ENCODE measurements around the gene CDY2B.
"Not testable (repeated sequence)": the region's sequence is repeated elsewhere in the genome, so short reads cannot be mapped to it uniquely, and the experiment has no call there.

The CDY2B gene

GRCh38 chrY:17880120-17880519 is at the start of gene CDY2B:
Gene CDY2B (minus strand): TSS chrY:17880220. CDS start chrY:17879892, 328 bp downstream.
- not testable (repeated sequence) for DNase-seq

GRCh38 chrY:17908009-17908408 is 28.0 kb upstream of the CDY2B start:
- not testable (repeated sequence) for DNase-seq

- DNase-seq, result not testable (repeated sequence)
Measured at GRCh38 chrY:17907351-17907750, 27.3 kb upstream of the CDY2B start.

DNA sequence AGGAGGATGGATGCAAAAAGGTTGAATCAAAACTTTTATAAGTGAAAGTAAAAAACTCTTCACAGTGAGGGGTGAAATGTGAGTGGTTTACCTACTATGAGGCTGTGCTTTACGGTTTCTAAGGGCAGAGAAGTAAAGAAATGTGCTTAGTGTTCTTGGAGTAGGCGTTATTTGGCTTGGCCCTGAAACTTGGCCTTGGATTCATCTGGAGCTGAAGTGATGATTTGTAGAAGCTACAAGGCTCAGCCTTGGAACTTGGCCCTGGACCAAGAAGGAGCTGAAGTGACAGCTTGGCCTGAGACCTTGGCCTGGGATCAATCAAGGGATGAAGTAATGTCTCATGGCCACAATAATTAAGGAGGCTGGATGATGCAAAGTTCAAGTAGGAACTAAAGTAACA is 1.7 kb upstream of the CDY2B start:
- DNase-seq, result not testable (repeated sequence)

DNA sequence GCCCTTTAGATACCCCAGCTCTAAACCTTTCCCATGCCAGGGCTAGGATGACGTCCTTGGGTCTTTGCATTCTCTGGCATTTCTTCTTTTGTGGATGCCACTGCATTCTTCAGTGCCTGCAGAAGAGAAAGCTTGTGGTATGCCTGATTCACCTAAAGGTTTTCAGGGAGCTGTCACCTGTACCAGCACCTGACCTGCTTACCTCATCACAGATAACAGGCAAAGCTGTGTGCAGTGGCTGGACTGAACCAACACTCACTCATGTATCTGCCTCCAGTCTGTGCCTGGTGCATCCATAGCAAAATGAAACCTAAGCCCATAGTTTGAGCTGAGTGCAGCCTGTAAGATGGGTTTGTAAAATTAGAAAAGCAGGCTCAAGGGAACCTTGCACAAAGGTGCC is 3.3 kb downstream of the CDY2B start:
- DNase-seq, result not testable (repeated sequence)

GRCh38 chrY:17875401-17875800 is 4.6 kb downstream of the CDY2B start:
- not testable (repeated sequence) for DNase-seq

DNA sequence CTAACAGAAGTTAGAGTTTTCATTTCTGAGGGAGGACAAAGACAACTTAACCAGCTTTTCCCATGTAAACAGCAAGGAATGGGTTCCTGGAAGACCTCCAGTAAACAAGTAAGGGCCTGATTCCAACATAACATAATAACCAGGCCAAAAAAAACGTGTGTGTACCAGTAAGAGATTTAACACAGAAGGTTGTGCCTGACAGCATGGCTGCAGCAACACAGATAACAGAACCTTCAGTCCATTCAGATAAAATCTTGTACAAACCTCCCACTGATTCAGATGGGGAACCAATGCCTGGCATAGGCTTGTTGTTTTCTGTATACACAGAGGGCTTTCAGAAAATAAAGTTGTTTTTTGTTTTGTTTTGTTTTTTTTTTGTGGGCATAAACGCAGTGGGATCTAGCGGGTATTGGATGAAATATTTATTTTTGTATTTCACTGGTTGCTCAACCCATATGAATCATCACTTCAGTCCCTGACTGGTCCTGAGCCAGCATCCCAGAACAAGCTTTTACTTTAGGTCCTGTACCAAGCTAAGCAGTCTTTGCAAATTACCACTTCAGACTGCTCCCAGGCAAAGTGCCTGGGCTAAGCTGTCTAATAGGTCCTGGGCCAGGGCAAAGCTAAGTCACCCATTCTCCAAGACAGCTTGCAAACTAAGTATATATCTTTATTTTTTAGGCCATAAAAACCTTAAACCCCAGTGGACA is 8.7 kb downstream of the CDY2B start:
- not testable (repeated sequence) for DNase-seq

- DNase-seq, result not testable (repeated sequence)
Measured at GRCh38 chrY:17870737-17871136, 9.3 kb downstream of the CDY2B start.

- DNase-seq, result not testable (repeated sequence)
Measured at GRCh38 chrY:17867850-17868249, 12.2 kb downstream of the CDY2B start.

GRCh38 chrY:17860634-17861033 is 19.4 kb downstream of the CDY2B start:
- not testable (repeated sequence) for DNase-seq

- not testable (repeated sequence) for DNase-seq
Measured at GRCh38 chrY:17856963-17857848, 22.8 kb downstream of the CDY2B start.

- DNase-seq, result not testable (repeated sequence)
Measured at GRCh38 chrY:17856508-17856907, 23.5 kb downstream of the CDY2B start.

GRCh38 chrY:17849131-17849530 is 30.9 kb downstream of the CDY2B start:
- not testable (repeated sequence) for DNase-seq

DNA sequence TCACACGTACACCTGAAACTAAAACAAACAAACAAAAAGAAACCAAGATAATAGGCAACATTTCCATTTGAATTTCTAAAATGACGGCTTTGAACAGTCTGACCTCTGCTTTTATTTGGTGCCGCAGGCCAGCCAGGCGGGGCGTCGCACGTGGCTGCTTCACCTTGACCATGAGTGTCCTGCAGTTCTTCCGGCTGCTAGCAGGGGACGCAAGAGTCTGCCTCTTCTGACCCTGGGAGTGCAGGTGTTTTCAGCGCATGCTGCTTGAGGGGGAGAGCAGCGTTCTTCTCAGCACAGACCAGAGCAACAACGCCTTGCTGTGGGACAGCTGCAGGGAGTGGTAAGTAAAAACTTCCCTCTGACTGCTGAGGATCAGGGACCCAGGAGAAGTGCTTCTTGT is 47.9 kb downstream of the CDY2B start:
- DNase-seq, result not testable (repeated sequence)

All from AML-193 (cell line).